ENCODE data around the gene RASL10B.

The RASL10B gene

DNA sequence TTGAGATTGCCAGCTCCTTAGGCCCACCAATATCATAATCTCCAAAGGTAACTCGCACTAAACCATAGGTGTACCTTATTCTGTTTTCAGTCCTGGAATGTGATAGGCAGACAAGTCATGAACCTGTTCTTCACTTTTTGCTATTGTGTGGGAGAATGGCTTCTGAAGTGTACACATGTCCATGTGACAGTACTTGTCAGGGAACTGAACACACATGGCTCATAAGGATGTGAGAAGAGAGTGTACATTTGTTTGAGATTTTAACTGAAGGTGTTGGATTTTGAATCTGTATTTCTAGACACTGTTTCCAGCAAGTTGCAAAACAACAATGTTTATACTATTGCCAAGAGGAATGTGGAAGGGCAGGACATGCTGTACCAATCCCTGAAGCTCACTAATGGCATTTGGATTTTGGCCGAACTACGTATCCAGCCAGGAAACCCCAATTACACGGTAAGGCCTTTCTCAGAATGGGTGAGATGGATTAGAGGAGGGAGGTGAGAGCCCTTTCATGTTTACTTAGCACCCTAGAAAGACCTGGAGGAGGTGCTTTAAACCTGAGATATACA, 14.5 kb upstream of the RASL10B start:
- no peak for DNase-seq (ENCODE audit: low read depth in 3 of 3, low spot score in 1 of 3)

DNA sequence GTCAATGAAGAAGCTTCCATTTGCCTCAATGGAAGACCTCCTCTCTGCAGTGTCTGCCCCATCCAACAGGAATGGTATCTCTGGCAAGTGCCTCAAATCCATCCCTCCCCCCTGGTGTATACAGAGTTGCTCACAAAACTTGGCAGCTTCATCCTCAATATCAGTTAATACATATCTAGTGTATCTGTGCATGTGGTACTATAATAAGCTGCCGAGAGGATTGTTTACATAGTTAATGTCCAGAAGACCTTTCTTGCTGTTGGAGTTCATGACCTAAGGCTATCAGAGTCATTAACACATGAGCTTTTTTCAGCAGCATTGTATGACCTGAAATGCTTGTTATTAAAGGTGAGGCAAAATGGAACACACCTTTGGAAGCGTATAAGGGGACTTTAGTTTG, 14.0 kb upstream of the RASL10B start:
- no peak for DNase-seq (ENCODE audit: low read depth in 3 of 3, low spot score in 1 of 3)

- DNase-seq (ENCODE audit: low read depth in 3 of 3, low spot score in 1 of 3): no peak
These were observed 7.7 kb upstream of the RASL10B start for GRCh38 chr17:35723735-35724134.

DNA sequence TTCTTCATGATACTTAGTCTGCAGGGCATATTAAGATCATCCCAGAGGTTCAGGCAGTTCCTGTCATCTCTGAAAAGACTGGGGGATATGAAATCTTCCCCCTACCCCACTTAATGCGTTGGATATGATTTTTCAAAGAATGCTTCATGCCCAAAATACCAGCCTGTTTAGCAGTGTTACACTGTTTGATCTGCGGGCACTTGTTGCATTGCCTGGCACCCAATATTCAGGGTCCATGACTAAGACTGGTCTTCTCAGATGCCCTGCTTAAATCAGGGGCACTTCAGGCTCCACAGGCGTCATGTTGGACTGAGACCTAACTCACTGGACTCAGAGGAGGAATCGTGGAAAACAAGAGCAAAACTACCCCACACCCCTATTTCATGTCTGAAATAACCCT, 6.4 kb upstream of the RASL10B start:
- DNase-seq (ENCODE audit: low read depth in 3 of 3, low spot score in 1 of 3): no peak

DNA sequence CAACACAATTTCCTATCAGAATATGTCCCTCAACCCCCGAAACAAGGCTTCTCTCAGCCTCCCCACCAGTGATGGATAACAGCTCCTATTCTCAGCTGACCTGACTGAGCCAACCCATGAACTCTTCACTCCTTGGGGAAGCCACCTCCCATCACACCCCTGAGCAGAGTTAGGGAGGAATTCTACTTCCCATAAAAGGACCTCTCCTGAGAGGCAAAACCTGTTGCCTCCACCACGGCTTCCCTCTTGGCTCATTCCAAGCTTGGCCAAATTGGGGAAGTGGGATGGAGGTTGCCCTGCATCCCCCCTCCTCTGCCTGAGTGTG, 5.7 kb upstream of the RASL10B start:
- DNase-seq (ENCODE audit: low read depth in 3 of 3, low spot score in 1 of 3): no peak

- DNase-seq (ENCODE audit: low read depth in 3 of 3, low spot score in 1 of 3): no peak
These were observed 5.1 kb upstream of the RASL10B start for GRCh38 chr17:35726127-35726952.

GRCh38 chr17:35726953-35727460, 4.4 kb upstream of the RASL10B start:
- DNase-seq (ENCODE audit: low read depth in 3 of 3, low spot score in 1 of 3): no peak

DNA sequence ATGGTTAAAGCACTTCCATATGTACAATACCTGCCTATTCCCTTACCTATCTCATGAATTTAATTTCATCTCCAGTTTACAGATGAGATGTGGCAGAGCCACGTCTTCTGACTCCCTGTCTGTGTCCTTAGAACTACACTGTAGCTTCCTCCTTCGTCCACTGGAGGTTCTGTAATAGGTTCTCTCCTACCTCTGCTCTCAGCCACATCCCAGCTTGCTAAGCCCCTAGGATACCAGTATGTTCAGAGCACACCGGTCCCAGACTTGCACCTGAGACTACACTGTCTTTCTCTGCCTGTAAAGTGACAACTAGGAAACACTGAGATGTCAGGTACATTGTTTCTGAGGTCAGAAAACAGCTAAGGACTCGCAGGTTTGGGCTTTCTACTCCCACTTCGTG, 3.8 kb upstream of the RASL10B start:
- DNase-seq (ENCODE audit: low read depth in 3 of 3, low spot score in 1 of 3): no peak

DNA sequence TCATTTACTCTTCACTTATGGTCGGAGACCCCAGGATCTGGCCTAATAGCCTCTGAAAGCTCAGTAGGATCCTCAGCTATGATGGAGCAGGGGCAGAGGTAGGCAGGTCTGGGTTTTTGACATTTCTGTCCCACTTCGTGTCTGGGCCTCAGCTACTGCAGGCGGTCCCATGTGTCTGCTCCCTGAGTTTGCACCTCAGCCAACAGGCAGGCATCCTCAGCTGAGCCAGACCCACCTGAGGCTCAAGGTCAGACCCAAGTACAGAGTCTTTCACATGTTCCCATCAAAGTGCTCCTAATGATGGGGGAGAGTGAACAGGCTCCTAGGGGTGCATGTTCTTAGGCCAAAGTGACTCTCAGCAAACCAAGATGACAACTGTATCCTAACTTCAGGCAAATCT, 2.9 kb upstream of the RASL10B start:
- DNase-seq (ENCODE audit: low read depth in 3 of 3, low spot score in 1 of 3): no peak

- no peak for DNase-seq (ENCODE audit: low read depth in 3 of 3, low spot score in 1 of 3)
These were observed 2.0 kb upstream of the RASL10B start for GRCh38 chr17:35729405-35729833.

- DNase-seq (ENCODE audit: low read depth in 3 of 3, low spot score in 1 of 3): no peak
These were observed 936 bp upstream of the RASL10B start for GRCh38 chr17:35730400-35731005.

DNA sequence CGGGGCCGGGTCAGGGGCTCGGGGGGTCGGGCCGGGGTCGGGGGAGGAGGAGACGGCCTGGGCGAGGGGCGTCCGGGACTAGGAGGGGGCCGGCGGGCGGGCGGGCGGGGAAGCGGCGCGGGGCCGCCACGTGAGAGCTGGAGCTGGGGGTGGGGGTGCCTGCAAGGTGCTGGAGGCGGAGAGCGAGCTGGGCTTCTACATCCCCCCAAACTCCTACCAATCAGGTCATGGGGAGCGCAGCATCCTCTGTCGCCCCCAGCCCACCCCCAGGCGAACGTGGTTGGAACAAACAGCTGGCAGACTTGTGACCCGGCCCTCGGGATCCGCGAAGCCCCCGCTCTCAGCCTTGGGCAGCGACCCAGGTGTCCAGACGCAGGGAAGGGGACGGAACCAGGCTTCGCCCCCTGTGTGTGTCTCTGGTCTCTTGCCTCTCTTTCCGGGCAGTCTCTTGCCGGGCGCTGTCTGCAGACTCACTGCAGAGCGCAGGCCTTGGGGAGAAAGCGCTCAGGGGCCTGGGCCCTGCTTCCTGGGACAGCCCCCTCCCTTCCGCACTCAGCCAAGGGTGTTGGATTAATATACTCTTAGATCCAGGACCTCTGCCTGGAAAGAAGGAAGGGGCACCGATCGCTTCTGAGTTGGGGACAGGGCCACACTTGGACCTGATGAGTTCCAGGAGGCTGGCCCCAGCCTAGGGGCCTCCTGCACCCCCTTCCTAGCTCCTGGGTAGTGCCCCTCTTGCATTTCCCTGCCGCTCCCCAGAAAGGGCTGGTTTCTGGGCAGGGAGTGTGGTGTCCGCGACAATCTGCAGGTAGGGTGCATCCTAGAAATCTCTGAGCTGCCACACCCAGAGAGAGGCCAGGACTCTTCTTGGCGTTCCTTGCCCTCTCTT, 722 bp downstream of the RASL10B start:
- DNase-seq (ENCODE audit: low read depth in 3 of 3, low spot score in 1 of 3): no peak

- DNase-seq (ENCODE audit: low read depth in 3 of 3, low spot score in 1 of 3): no peak
These were observed 1.3 kb downstream of the RASL10B start for GRCh38 chr17:35732806-35733136.

DNA sequence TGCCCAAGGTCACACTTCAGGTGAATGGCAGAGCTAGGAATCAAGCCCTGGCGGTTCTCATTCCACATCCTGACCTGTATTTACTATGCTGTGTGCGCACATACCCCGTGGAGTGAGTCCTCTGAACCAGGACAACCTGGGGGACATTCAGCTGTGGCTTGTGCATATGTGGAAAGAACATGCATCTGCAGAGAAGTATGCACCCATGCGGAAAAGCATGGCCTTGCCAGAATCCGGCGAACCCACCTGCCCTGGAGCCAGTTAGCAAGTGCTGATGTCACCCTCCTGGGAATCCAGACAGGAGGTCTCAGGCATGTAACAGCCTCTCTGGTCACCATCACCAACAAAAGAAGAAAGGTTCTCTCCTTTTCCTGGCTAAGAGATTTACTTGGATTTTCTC, 1.9 kb downstream of the RASL10B start:
- DNase-seq (ENCODE audit: low read depth in 3 of 3, low spot score in 1 of 3): no peak

GRCh38 chr17:35734396-35734795, 3.0 kb downstream of the RASL10B start:
- no peak for DNase-seq (ENCODE audit: low read depth in 3 of 3, low spot score in 1 of 3)

GRCh38 chr17:35735036-35735805, 3.8 kb downstream of the RASL10B start:
- DNase-seq (ENCODE audit: low read depth in 3 of 3, low spot score in 1 of 3): no peak

DNA sequence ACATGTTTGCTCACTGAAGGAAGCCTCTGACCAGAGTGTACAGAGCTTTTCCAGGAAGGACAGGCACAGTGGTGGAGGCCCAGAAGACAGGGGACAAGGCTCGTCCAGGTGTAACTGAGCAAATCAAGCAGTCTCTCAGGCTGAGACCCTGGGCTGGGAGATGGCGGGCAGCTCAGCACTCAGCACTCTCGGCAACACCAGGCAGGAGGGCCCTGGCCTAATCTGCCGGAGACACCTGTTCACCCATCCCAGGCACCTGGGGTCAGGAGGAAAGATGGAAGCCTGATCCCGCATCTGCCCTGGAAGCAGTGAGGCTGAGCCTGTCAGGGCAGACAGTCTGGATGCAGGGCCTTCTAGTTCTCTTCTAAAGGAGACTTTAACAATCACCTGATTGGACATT, 4.8 kb downstream of the RASL10B start:
- no peak for DNase-seq (ENCODE audit: low read depth in 3 of 3, low spot score in 1 of 3)

- no peak for DNase-seq (ENCODE audit: low read depth in 3 of 3, low spot score in 1 of 3)
These were observed 7.2 kb downstream of the RASL10B start for GRCh38 chr17:35738519-35739133.

DNA sequence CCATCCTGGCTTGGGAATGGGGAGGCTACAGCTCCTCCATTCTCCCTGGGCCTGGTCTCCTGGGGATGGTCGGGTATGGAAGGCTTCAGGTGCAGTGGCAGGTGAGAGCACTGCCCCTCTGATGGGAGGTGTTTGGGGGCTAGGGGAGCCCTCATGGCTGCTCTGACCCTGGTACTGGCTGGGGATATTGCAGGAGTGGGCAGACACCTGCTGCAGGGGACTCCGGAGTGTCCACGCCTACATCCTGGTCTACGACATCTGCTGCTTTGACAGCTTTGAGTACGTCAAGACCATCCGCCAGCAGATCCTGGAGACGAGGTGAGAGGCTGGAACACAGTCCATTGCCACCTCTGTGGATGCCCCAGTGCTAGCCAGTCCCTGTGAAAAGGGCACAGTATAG, 8.8 kb downstream of the RASL10B start:
- DNase-seq (ENCODE audit: low read depth in 3 of 3, low spot score in 1 of 3): no peak
